Stomach (tissue), 9 donors: ENCODE data around the gene SLC18A2. TPM values are rescaled to one million over a fixed set of nuclear protein-coding genes. Genes with fewer than 3 reads are reported as not detected.

ENCODE experiments used
- DNase-seq, 2 donors: peaks; one replicate each; pipeline versions ENCODE4 v3.0.0 to v3.0.0-alpha.2; 2013 to 2019
- H3K27ac ChIP-seq, 5 donors: fragments of 200-600 bp in 4 of 5; sonication (generic) in 4 of 5; one replicate each; pipeline ENCODE4 v1.5.1; 2013 to 2019; ENCODE audit warnings: mild to moderate bottlenecking in 1 of 5, moderate library complexity in 1 of 5
- H3K27me3 ChIP-seq, 3 donors: fragments of 200-600 bp; sonication (generic); one replicate each; pipeline ENCODE4 v1.5.1; 2017 to 2019; ENCODE audit warnings: mixed run types in 1 of 3
- H3K36me3 ChIP-seq, 4 donors: fragments of 200-600 bp; sonication (generic); 1 replicate in 3 of 4; 2 replicates in 1 of 4; pipeline ENCODE4 v1.5.1; 2016 to 2019
- H3K4me1 ChIP-seq, 4 donors: fragments of 200-600 bp; sonication (generic); one replicate each; pipeline ENCODE4 v1.5.1; 2016 to 2019
- H3K4me3 ChIP-seq, 4 donors: fragments of 200-600 bp; sonication (generic) in 3 of 4; one replicate each; pipeline ENCODE4 v1.5.1; 2016 to 2019; ENCODE audit warnings: mild to moderate bottlenecking in 1 of 4
- H3K9me3 ChIP-seq, 4 donors: fragments of 200-600 bp; sonication (generic); one replicate each; pipeline ENCODE4 v1.5.1; 2016 to 2019
- EP300 ChIP-seq: sonication (generic); formaldehyde crosslinking; IDR thresholded peaks from one replicate; pipeline ENCODE4 v1.6.1; 2017; ENCODE audit warnings: antibody characterized with exemption
- POLR2A ChIP-seq, 4 donors: fragments of 450-650 bp; IDR thresholded peaks; one replicate each; pipeline ENCODE4 v1.6.1; 2016; ENCODE audit warnings: antibody characterized with exemption in 4 of 4, control low read depth in 2 of 4, mild to moderate bottlenecking in 1 of 4, moderate library complexity in 1 of 4
- POLR2AphosphoS5 ChIP-seq, 3 donors: sonication (generic); formaldehyde crosslinking; IDR thresholded peaks; one replicate each; pipeline ENCODE4 v1.6.1; 2016; ENCODE audit warnings: antibody characterized with exemption in 3 of 3
- WGBS, 5 donors: extraction: QIAGEN DNeasy Blood & Tissue Kit in 3 of 5; methylation state at CpG; one replicate each; pipeline versions ENCODE4 v1.1.5 to v1.1.7; 2013 to 2018; 5-methylcytosine and 5-hydroxymethylcytosine counted together
- intact Hi-C: fragments of 100-400 bp; cut with DNase I; formaldehyde crosslinking; loops from one replicate; pipeline ENCODE4 v1.15.1; 2023; ENCODE audit warnings: low total_unique reads
- polyA plus RNA-seq, 3 donors: library from polyadenylated mRNA; stranded (reverse); fragments of 200-250 nt; gene quantifications; one replicate each; pipeline ENCODE4 v1.2.3, GENCODE V29; 2013
- total RNA-seq, 5 donors: library from RNA; depleted of rRNA; stranded (reverse); fragments of >200 nt; gene quantifications; one replicate each; pipeline versions ENCODE4 v1.1.0 to v1.2.3, GENCODE V29; 2014 to 2016
- TF ChIP-seq, protein P1 (sequence below), 7 experiments: fragments of 450-650 bp in 4 of 7; fragments of 200-600 bp in 3 of 7; sonication (generic) in 3 of 7; IDR thresholded peaks; one replicate each; pipeline ENCODE4 v1.5.1; 2016 to 2019; ENCODE audit warnings: antibody characterized with exemption in 7 of 7, control low read depth in 2 of 7, mild to moderate bottlenecking in 1 of 7
- donor health status: healthy with polysubstance abuse.
- donor health status: Bipolar disorder and iron deficiency.
- donor health status: healthy.

The SLC18A2 gene
- total and polyA plus RNA-seq, 8 donors = 0.43 to 49.6 (median 2.3) TPM; not detected in 1

- H3K27me3 ChIP-seq = peaks cover 0 to 67% (median 24%) of the 10 kb centered on the region in 3 donors
- H3K27ac ChIP-seq = no peak overlapping the region
- peaks cover 8 to 15% (median 14%) of the 10 kb centered on the region in 4 donors for H3K4me1 ChIP-seq
- TF ChIP-seq, protein P1, sequence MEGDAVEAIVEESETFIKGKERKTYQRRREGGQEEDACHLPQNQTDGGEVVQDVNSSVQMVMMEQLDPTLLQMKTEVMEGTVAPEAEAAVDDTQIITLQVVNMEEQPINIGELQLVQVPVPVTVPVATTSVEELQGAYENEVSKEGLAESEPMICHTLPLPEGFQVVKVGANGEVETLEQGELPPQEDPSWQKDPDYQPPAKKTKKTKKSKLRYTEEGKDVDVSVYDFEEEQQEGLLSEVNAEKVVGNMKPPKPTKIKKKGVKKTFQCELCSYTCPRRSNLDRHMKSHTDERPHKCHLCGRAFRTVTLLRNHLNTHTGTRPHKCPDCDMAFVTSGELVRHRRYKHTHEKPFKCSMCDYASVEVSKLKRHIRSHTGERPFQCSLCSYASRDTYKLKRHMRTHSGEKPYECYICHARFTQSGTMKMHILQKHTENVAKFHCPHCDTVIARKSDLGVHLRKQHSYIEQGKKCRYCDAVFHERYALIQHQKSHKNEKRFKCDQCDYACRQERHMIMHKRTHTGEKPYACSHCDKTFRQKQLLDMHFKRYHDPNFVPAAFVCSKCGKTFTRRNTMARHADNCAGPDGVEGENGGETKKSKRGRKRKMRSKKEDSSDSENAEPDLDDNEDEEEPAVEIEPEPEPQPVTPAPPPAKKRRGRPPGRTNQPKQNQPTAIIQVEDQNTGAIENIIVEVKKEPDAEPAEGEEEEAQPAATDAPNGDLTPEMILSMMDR (IDR thresholded peaks at IDR 0.05) = no peak
- TF ChIP-seq POLR2AphosphoS5 (IDR thresholded peaks at IDR 0.05) (no peak), POLR2A (IDR thresholded peaks at IDR 0.05) (no peak), EP300 (no peak)
- DNase-seq = peak in 1 of 2 donors; percentile 48
- intact Hi-C loops = no loop called here
- H3K36me3 ChIP-seq = no peaks in the 10 kb centered on the region
- WGBS, 5 donors = 19 to 40% (median 34%) methylated on average over 6 to 10 of the region's 10 CpGs
- no peak overlapping the region for H3K4me3 ChIP-seq
- H3K9me3 ChIP-seq = no peaks in the 10 kb centered on the region
These were observed 19.7 kb upstream of the SLC18A2 start for GRCh38 chr10:117221156-117221711.

DNA sequence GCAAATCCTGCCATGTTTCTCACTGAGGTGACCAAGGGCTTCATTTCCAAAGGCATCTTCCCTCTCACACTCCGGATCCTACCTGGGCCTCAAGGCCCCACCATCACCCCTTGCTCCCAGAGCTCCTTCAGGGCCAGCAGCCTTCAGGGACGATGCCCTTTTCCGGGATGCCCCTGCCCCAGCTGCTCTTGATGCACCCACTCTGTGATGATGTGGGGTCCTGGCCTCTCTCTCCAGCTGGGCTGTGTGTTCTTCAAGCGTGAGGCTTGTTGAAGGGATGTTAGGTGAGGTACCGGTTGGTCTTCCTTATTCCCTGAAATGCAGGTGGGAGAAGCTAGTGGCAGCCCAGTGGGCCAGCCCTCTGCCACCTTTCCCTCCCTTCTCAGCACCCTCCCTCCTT is 18.4 kb upstream of the SLC18A2 start:
- H3K4me1 ChIP-seq = peaks cover 0 to 2% (median under 1%) of the 10 kb centered on the region in 4 donors
- WGBS, 5 donors = 89 to 94% (median 92%) methylated on average over 5 of the region's 5 CpGs
- no peaks in the 10 kb centered on the region for H3K9me3 ChIP-seq
- no peak for DNase-seq
- no peaks in the 10 kb centered on the region for H3K36me3 ChIP-seq
- no peak overlapping the region for H3K27ac ChIP-seq
- H3K27me3 ChIP-seq = peaks cover 0 to 63% (median 11%) of the 10 kb centered on the region in 3 donors
- intact Hi-C loops = no loop called here
- no peak overlapping the region for H3K4me3 ChIP-seq
- TF ChIP-seq EP300 = no peak
- TF ChIP-seq POLR2A (IDR thresholded peaks at IDR 0.05) = no peak
- TF ChIP-seq POLR2AphosphoS5 (IDR thresholded peaks at IDR 0.05) = no peak
- TF ChIP-seq, protein P1 (IDR thresholded peaks at IDR 0.05) = no peak

- WGBS, 5 donors = 51 to 65% (median 59%) methylated on average over 4 of the region's 4 CpGs
- peaks cover 0 to 63% (median 7%) of the 10 kb centered on the region in 3 donors for H3K27me3 ChIP-seq
- H3K4me3 ChIP-seq = no peak overlapping the region
- no peaks in the 10 kb centered on the region for H3K9me3 ChIP-seq
- no peak for DNase-seq
- H3K36me3 ChIP-seq = no peaks in the 10 kb centered on the region
- TF ChIP-seq POLR2AphosphoS5 (IDR thresholded peaks at IDR 0.05) (no peak), POLR2A (IDR thresholded peaks at IDR 0.05) (no peak)
- no peak overlapping the region for H3K27ac ChIP-seq
- H3K4me1 ChIP-seq = no peaks in the 10 kb centered on the region
- intact Hi-C loops = no loop called here
These were observed 17.8 kb upstream of the SLC18A2 start for GRCh38 chr10:117222976-117223692.

DNA sequence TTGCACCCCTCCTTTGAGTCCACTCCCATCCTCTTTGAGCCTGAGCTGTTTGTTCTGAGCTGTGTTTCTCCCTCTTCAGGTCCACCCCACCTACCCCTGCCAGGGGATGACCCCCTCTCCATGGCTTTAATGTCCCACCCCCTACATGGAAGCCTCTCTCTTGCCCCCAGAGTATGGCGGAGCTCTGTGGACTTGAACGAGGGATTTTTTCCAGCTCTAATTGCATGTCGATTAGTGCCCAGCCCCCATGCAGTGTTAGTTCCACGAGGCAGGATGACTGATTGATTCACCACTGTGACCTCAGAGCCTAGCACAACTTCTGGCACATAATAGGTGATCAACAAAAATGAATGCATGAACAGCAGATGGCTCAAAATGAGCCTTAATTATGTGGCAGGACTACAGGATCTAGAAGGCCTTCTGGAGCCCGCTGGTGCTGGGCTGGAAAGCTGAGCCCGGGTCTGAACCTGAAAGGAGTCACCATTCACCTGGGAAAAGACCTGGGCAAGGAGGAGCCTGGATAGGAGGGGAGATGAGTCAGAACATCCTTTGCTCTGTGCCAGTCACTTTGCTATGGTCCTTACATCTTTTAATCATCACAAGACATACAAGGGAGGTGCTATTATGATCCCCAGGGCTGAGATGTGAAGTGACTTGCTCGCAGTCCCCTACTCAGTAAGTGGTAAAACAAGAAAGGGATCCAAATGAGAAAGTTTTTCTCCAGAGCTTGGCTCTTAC is 17.1 kb upstream of the SLC18A2 start:
- H3K4me1 ChIP-seq = no peaks in the 10 kb centered on the region
- no peaks in the 10 kb centered on the region for H3K9me3 ChIP-seq
- H3K4me3 ChIP-seq = no peak overlapping the region
- no peak overlapping the region for H3K27ac ChIP-seq
- intact Hi-C loops = no loop called here
- TF ChIP-seq POLR2AphosphoS5 (IDR thresholded peaks at IDR 0.05) (no peak), EP300 (no peak), POLR2A (IDR thresholded peaks at IDR 0.05) (no peak)
- TF ChIP-seq, protein P1 (IDR thresholded peaks at IDR 0.05) = no peak
- DNase-seq = no peak
- peaks cover 0 to 61% (median under 1%) of the 10 kb centered on the region in 3 donors for H3K27me3 ChIP-seq
- 80 to 86% (median 82%) methylated on average over 7 of the region's 7 CpGs for WGBS, 5 donors
- H3K36me3 ChIP-seq = no peaks in the 10 kb centered on the region
